ENCODE results near the gene RUVBL1.
A peak's percentile ranks its signal among the peaks of the same experiment; 100 is the strongest.

Gene RUVBL1

GRCh38 chr3:128082546-128082945, 41.1 kb downstream of the RUVBL1 start:
- DNase-seq (ENCODE audit: low spot score), result no peak

- DNase-seq (ENCODE audit: low spot score), result no peak
These were observed 41.8 kb downstream of the RUVBL1 start for GRCh38 chr3:128081846-128082245.

- DNase-seq (ENCODE audit: low spot score), result no peak
These were observed 42.4 kb downstream of the RUVBL1 start for GRCh38 chr3:128081226-128081625.

GRCh38 chr3:128080323-128081080, 43.1 kb downstream of the RUVBL1 start:
- peak; percentile 73 for DNase-seq (ENCODE audit: low spot score)

- DNase-seq (ENCODE audit: low spot score), result no peak
These were observed 43.8 kb downstream of the RUVBL1 start for GRCh38 chr3:128079823-128080222.

- no peak for DNase-seq (ENCODE audit: low spot score)
These were observed 44.7 kb downstream of the RUVBL1 start for GRCh38 chr3:128078875-128079274.

- no peak for DNase-seq (ENCODE audit: low spot score)
These were observed 45.3 kb downstream of the RUVBL1 start for GRCh38 chr3:128078322-128078721.

- DNase-seq (ENCODE audit: low spot score), result no peak
These were observed 45.9 kb downstream of the RUVBL1 start for GRCh38 chr3:128077665-128078064.

- no peak for DNase-seq (ENCODE audit: low spot score)
These were observed 46.4 kb downstream of the RUVBL1 start for GRCh38 chr3:128077202-128077624.

GRCh38 chr3:128076483-128077201, 47.0 kb downstream of the RUVBL1 start:
- no peak for DNase-seq (ENCODE audit: low spot score)

- no peak for DNase-seq (ENCODE audit: low spot score)
These were observed 47.8 kb downstream of the RUVBL1 start for GRCh38 chr3:128075522-128076482.

GRCh38 chr3:128074851-128075521, 48.6 kb downstream of the RUVBL1 start:
- DNase-seq (ENCODE audit: low spot score), result no peak

GRCh38 chr3:128073807-128074206, 49.8 kb downstream of the RUVBL1 start:
- DNase-seq (ENCODE audit: low spot score), result peak; percentile 15

- no peak for DNase-seq (ENCODE audit: low spot score)
These were observed 50.4 kb downstream of the RUVBL1 start for GRCh38 chr3:128073185-128073725.

GRCh38 chr3:128072454-128073184, 51.0 kb downstream of the RUVBL1 start:
- DNase-seq (ENCODE audit: low spot score), result no peak

GRCh38 chr3:128071771-128072453, 51.7 kb downstream of the RUVBL1 start:
- DNase-seq (ENCODE audit: low spot score), result no peak

- DNase-seq (ENCODE audit: low spot score), result no peak
These were observed 52.6 kb downstream of the RUVBL1 start for GRCh38 chr3:128070898-128071591.

- DNase-seq (ENCODE audit: low spot score), result no peak
These were observed 54.3 kb downstream of the RUVBL1 start for GRCh38 chr3:128069271-128069670.

- DNase-seq (ENCODE audit: low spot score), result peak; percentile 62
These were observed 55.4 kb downstream of the RUVBL1 start for GRCh38 chr3:128068156-128068620.
